Measurements from ENCODE around the gene RBP4.

GRCh38 chr10:93614101-93614825 lies 13.2 kb upstream of the RBP4 start:
- no peak for TF ChIP-seq CTCF (IDR thresholded peaks at IDR 0.05)
- TF ChIP-seq EP300 (IDR thresholded peaks at IDR 0.05) = no peak
